Glutamatergic neuron (in vitro differentiated cells): ENCODE data around the gene MTF1. TPM values are rescaled to one million over a fixed set of nuclear protein-coding genes. Genes with fewer than 3 reads are reported as not detected.
"Not testable (repeated sequence)": the region's sequence is repeated elsewhere in the genome, so short reads cannot be mapped to it uniquely, and the experiment has no call there.

ENCODE experiments used
- DNase-seq: peaks from one replicate; pipeline ENCODE4 v3.0.0; 2022
- H3K27ac Mint-ChIP-seq: one replicate; pipeline ENCODE4 v1.8.0; 2020; ENCODE audit warnings: mild to moderate bottlenecking, mixed read lengths, inconsistent platforms; ENCODE audit not compliant: unreplicated experiment
- H3K27me3 Mint-ChIP-seq: one replicate; pipeline ENCODE4 v1.8.0; 2020; ENCODE audit warnings: mild to moderate bottlenecking, moderate library complexity, mixed read lengths, inconsistent platforms; ENCODE audit not compliant: unreplicated experiment
- H3K36me3 Mint-ChIP-seq: one replicate; pipeline ENCODE4 v1.8.0; 2020; ENCODE audit warnings: mild to moderate bottlenecking, mixed read lengths, inconsistent platforms; ENCODE audit not compliant: unreplicated experiment
- H3K4me1 Mint-ChIP-seq: one replicate; pipeline ENCODE4 v1.8.0; 2020; ENCODE audit warnings: mild to moderate bottlenecking, low read depth, mixed read lengths, inconsistent platforms; ENCODE audit not compliant: unreplicated experiment
- H3K4me3 Mint-ChIP-seq: one replicate; pipeline ENCODE4 v1.8.0; 2020; ENCODE audit warnings: mild to moderate bottlenecking, mixed read lengths, inconsistent platforms; ENCODE audit not compliant: unreplicated experiment
- H3K9me3 Mint-ChIP-seq: one replicate; pipeline ENCODE4 v1.8.0; 2020; ENCODE audit warnings: mild to moderate bottlenecking, moderate library complexity, mixed read lengths, inconsistent platforms; ENCODE audit not compliant: unreplicated experiment
- CTCF ChIP-seq: fragments of 200-600 bp; sonication (generic); IDR thresholded peaks from one replicate; pipeline ENCODE4 v1.5.0; 2021; ENCODE audit not compliant: partially characterized antibody, unreplicated experiment
- total RNA-seq: library from RNA; stranded (reverse); fragmentation: NEBNext Ultra II Directional; extraction: Animal tissue kit (Norgen Biotek cat#: 25700); gene quantifications from one replicate; pipeline ENCODE4 v1.2.1, GENCODE V29; 2021; ENCODE audit not compliant: unreplicated experiment

Gene MTF1
- total RNA-seq, 1 donor from 2014 or later = 15.5 TPM

GRCh38 chr1:37778654-37779053 lies 80.7 kb downstream of the MTF1 start:
- Mint-ChIP-seq H3K27me3 (peaks cover 2% of the 10 kb centered on the region), H3K9me3 (peaks cover 2% of the 10 kb centered on the region), H3K4me1 (no peaks in the 10 kb centered on the region), H3K27ac (no peak overlapping the region), H3K36me3 (no peaks in the 10 kb centered on the region), H3K4me3 (no peak overlapping the region)
- no peak for DNase-seq
- no peak for TF ChIP-seq CTCF

GRCh38 chr1:37776946-37777516 lies 82.4 kb downstream of the MTF1 start:
- no peak for DNase-seq
- H3K4me1 Mint-ChIP-seq = no peaks in the 10 kb centered on the region
- no peak for TF ChIP-seq CTCF
- no peak overlapping the region for H3K27ac Mint-ChIP-seq
- H3K4me3 Mint-ChIP-seq = no peak overlapping the region
- peaks cover 2% of the 10 kb centered on the region for H3K9me3 Mint-ChIP-seq
- no peaks in the 10 kb centered on the region for H3K36me3 Mint-ChIP-seq
- peaks cover 5% of the 10 kb centered on the region for H3K27me3 Mint-ChIP-seq

DNA sequence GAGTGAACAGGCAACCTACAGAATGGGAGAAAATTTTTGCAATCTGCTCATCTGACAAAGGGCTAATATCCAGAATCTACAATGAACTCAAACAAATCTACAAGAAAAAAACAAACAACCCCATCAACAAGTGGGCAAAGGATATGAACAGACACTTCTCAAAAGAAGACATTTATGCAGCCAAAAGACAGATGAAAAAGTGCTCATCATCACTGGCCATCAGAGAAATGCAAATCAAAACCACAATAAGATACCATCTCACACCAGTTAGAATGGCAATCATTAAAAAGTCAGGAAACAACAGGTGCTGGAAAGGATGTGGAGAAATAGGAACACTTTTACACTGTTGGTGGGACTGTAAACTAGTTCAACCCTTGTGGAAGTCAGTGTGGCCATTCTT lies 88.0 kb downstream of the MTF1 start:
- not testable (repeated sequence) for H3K9me3 Mint-ChIP-seq, H3K36me3 Mint-ChIP-seq, H3K4me3 Mint-ChIP-seq, DNase-seq, H3K27ac Mint-ChIP-seq, H3K4me1 Mint-ChIP-seq
- peaks cover 12% of the 10 kb centered on the region for H3K27me3 Mint-ChIP-seq

- H3K9me3 Mint-ChIP-seq = no peaks in the 10 kb centered on the region
- no peaks in the 10 kb centered on the region for H3K36me3 Mint-ChIP-seq
- H3K27ac Mint-ChIP-seq = no peak overlapping the region
- TF ChIP-seq CTCF = no peak
- H3K4me1 Mint-ChIP-seq = peaks cover 11% of the 10 kb centered on the region
- H3K27me3 Mint-ChIP-seq = peaks cover 17% of the 10 kb centered on the region
- DNase-seq = no peak
- no peak overlapping the region for H3K4me3 Mint-ChIP-seq
Measured at GRCh38 chr1:37767488-37767887, 91.9 kb downstream of the MTF1 start.

GRCh38 chr1:37765916-37766664 lies 93.3 kb downstream of the MTF1 start:
- Mint-ChIP-seq H3K4me1 (peaks cover 11% of the 10 kb centered on the region), H3K27me3 (peaks cover 21% of the 10 kb centered on the region), H3K27ac (peak overlapping the region; percentile 54), H3K4me3 (peak overlapping the region; percentile 99), H3K36me3 (no peaks in the 10 kb centered on the region), H3K9me3 (no peaks in the 10 kb centered on the region)
- peak; percentile 33 for DNase-seq
- no peak for TF ChIP-seq CTCF
